Heart right ventricle (tissue), 16 donors: ENCODE measurements around the gene PRR7. TPM values are rescaled to one million over a fixed set of nuclear protein-coding genes. Genes with fewer than 3 reads are reported as not detected.

ENCODE experiments used
- ATAC-seq, 8 donors: fragments of 200-7000 bp; cut with Tn5 transposase; one replicate each; pipeline ENCODE4 v1.9.1; 2020; ENCODE audit warnings: mild to moderate bottlenecking in 8 of 8, moderate library complexity in 8 of 8, moderate number of reproducible peaks in 1 of 8
- DNase-seq, 2 donors: peaks; one replicate each; pipeline ENCODE4 v3.0.0-alpha.2; 2020
- H3K27ac ChIP-seq, 10 donors: fragments of 200-600 bp; sonication (generic) in 2 of 10; one replicate each; pipeline versions ENCODE4 v1.5.0 to v1.8.0; 2020 to 2022; ENCODE audit warnings: mild to moderate bottlenecking in 3 of 10
- H3K27me3 ChIP-seq, 7 donors: fragments of 200-600 bp; one replicate each; pipeline ENCODE4 v1.8.0; 2021 to 2022; ENCODE audit warnings: mild to moderate bottlenecking in 2 of 7
- H3K36me3 ChIP-seq, 9 donors: fragments of 200-600 bp; sonication (generic) in 1 of 9; one replicate each; pipeline versions ENCODE4 v1.5.0 to v1.8.0; 2020 to 2022; ENCODE audit warnings: mild to moderate bottlenecking in 2 of 9
- H3K4me1 ChIP-seq, 9 donors: fragments of 200-600 bp; sonication (generic) in 1 of 9; one replicate each; pipeline versions ENCODE4 v1.5.0 to v1.8.0; 2020 to 2022; ENCODE audit warnings: mild to moderate bottlenecking in 4 of 9
- H3K4me3 ChIP-seq, 10 donors: fragments of 200-600 bp; sonication (generic) in 2 of 10; one replicate each; pipeline versions ENCODE4 v1.5.0 to v1.8.0; 2020 to 2022; ENCODE audit warnings: mild to moderate bottlenecking in 7 of 10, moderate library complexity in 2 of 10
- H3K9me3 ChIP-seq, 11 donors: fragments of 200-600 bp in 10 of 11; sonication (generic) in 2 of 11; one replicate each; pipeline versions ENCODE4 v1.5.0 to v1.8.0; 2013 to 2022; ENCODE audit warnings: mild to moderate bottlenecking in 2 of 11, control low read depth in 1 of 11, moderate library complexity in 1 of 11
- WGBS, 2 donors: extraction: QIAGEN DNeasy Blood & Tissue Kit; methylation state at CpG; one replicate each; pipeline ENCODE4 v1.1.7; 2013; ENCODE audit warnings: inconsistent platforms in 1 of 2; 5-methylcytosine and 5-hydroxymethylcytosine counted together
- intact Hi-C, 10 donors: fragments of 100-400 bp; cut with DNase I; formaldehyde crosslinking; loops; one replicate each; pipeline versions ENCODE4 v1.11.1 to v1.14.2; 2022
- polyA plus RNA-seq, 2 donors: library from polyadenylated mRNA; stranded (reverse); fragments of 200-250 nt; gene quantifications; one replicate each; pipeline ENCODE4 v1.2.3, GENCODE V29; 2013
- total RNA-seq, 10 donors: library from RNA; stranded (reverse); fragmentation: NEBNext Ultra II Directional in 3 of 10; extraction: Animal tissue kit (Norgen Biotek cat#: 25700) in 3 of 10; gene quantifications; one replicate each; pipeline versions ENCODE4 v1.2.1 to v1.2.4, GENCODE V29; 2021 to 2023
- TF ChIP-seq, protein P1 (sequence below), 9 donors: fragments of 200-600 bp; sonication (generic) in 2 of 9; IDR thresholded peaks; one replicate each; pipeline versions ENCODE4 v1.5.0 to v1.8.0; 2021 to 2022; ENCODE audit warnings: antibody characterized with exemption in 9 of 9, mild to moderate bottlenecking in 5 of 9, moderate library complexity in 1 of 9
- donor health status: Arrhythmogenic right ventricular cardiomyopathy.
- donor health status: ischemic (EF 13 %, LVEDD 7.1; RV severe dilation, severe dysfunction).
- donor health status: healthy with polysubstance abuse.
- donor health status: DM: no; HTN: yes; CAD: no.
- donor health status: DM: no; HTN: no; CAD: no.
- donor health status: ischemic (EF 25% LVEDD 6.9; RV normal size, moderate dysfunction).
- donor health status: ischemic (EF 25% LVEDD 5.7; RV mildly dilated, moderate dysfunction).
- donor health status: healthy.
- donor health status: DM: yes; HTN: yes; CAD: no.
- donor health status: Ischemic cardiomyopathy.
- donor health status: ischemic (EF 35%, LVEDD 5.7; RV mildly dilated, moderate dysfunction).
- donor health status: nonischemic (EF 11% LVEDD 7.7; RV severe dilation, severe dysfunction).
- donor health status: DM: yes; HTN: yes; CAD: no.
- donor health status: PGD.
- donor health status: ischemic (EF 29% LVEDD 5.4; RV normal size, mild dysfunction).
- donor health status: nonischemic (EF 23%, LVEDD 6.1; RV moderate dilation, normal function).

The PRR7 gene
- total and polyA plus RNA-seq, 12 donors: 0.97 to 2.9 (median 2.0) TPM

GRCh38 chr5:177503351-177504085, 56.9 kb downstream of the PRR7 start:
- TF ChIP-seq, protein P1, sequence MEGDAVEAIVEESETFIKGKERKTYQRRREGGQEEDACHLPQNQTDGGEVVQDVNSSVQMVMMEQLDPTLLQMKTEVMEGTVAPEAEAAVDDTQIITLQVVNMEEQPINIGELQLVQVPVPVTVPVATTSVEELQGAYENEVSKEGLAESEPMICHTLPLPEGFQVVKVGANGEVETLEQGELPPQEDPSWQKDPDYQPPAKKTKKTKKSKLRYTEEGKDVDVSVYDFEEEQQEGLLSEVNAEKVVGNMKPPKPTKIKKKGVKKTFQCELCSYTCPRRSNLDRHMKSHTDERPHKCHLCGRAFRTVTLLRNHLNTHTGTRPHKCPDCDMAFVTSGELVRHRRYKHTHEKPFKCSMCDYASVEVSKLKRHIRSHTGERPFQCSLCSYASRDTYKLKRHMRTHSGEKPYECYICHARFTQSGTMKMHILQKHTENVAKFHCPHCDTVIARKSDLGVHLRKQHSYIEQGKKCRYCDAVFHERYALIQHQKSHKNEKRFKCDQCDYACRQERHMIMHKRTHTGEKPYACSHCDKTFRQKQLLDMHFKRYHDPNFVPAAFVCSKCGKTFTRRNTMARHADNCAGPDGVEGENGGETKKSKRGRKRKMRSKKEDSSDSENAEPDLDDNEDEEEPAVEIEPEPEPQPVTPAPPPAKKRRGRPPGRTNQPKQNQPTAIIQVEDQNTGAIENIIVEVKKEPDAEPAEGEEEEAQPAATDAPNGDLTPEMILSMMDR (IDR thresholded peaks at IDR 0.05): no peak
- DNase-seq: peak in 1 of 2 donors; percentile 13
- peaks cover 0 to 39% (median 16%) of the 10 kb centered on the region in 9 donors for H3K4me1 ChIP-seq
- WGBS, 2 donors: 91 to 93% methylated on average over 24 of the region's 24 CpGs
- no peak overlapping the region for H3K27ac ChIP-seq
- peaks cover 0 to 48% (median 0%) of the 10 kb centered on the region in 9 donors for H3K36me3 ChIP-seq
- H3K4me3 ChIP-seq: no peak overlapping the region
- no peaks in the 10 kb centered on the region for H3K27me3 ChIP-seq
- ATAC-seq: no peak
- no peaks in the 10 kb centered on the region for H3K9me3 ChIP-seq
- intact Hi-C loops: loop anchor here in 5 of 10 donors (2.0 to 10.0 kb wide), 6 partner anchors 46 to 189 kb away; partner anchors contain the start of gene MXD3 (in 1 of the 5)

DNA sequence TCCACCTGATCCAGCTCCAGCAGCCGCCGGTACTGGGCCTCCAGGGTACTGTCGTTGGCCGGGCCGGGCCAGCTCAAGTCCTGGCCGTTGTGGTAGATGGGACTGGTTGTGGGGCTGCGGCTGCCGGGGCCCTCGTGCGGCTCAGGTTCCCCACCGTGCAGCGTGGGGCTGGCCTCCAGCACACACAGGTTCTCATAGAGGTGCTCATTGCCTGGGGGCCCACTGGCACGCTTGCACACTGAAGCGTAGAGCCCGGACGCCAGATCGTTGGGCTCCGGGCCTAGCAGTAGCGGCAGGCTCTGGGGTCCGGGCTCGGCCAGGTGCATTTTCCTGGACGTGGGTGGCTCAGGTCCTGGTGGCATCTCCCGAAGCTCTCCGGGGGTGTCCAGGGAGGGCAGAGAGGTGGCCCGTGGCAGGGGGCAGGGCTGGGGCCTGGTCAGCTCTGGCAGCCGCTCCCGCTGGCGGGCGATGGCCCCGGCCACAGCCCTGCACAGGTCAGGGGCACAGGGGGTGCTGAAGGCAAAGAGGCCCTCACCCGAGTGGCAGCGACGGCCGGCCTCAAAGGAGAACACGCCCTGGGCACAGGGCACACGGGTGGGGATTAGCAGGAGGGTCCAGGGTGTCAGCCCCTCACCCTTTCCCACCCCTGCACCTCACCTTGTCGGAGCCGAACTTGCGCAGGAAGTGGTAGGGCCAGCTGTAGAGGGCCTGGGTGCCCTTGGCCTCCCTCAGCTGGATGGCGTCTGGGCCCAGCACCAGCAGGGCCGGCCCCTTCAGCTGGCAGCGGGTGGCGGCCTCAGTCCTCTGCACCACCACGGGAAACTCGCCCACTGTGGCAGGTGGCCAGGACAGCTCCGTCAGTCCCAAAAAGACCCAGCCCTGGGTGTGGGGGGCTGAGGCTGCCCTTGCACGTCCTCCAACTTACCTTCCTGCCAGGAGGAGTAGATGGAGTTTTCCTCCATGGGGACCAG, 57.8 kb downstream of the PRR7 start:
- H3K27me3 ChIP-seq: no peaks in the 10 kb centered on the region
- no peak overlapping the region for H3K27ac ChIP-seq
- TF ChIP-seq, protein P1 (IDR thresholded peaks at IDR 0.05): no peak
- no peak for ATAC-seq
- intact Hi-C loops: loop anchor here in 4 of 10 donors (5.0 to 10.0 kb wide), 5 partner anchors 47 to 190 kb away; partner anchors contain the start of gene MXD3 (in 1 of the 4)
- DNase-seq: peak in 1 of 2 donors; percentile 10
- H3K36me3 ChIP-seq: peaks cover 0 to 48% (median 0%) of the 10 kb centered on the region in 9 donors
- H3K4me3 ChIP-seq: no peak overlapping the region
- H3K4me1 ChIP-seq: peaks cover 0 to 38% (median 13%) of the 10 kb centered on the region in 9 donors
- WGBS, 2 donors: 93 to 94% methylated on average over 47 of the region's 47 CpGs
- H3K9me3 ChIP-seq: no peaks in the 10 kb centered on the region

GRCh38 chr5:177505075-177505474, 58.5 kb downstream of the PRR7 start:
- ATAC-seq (no peak), DNase-seq (no peak)
- intact Hi-C loops: loop anchor here in 1 of 10 donors (10.0 kb wide), 1 partner anchor 190 kb away; the partner anchor contains the start of gene MXD3
- TF ChIP-seq, protein P1 (IDR thresholded peaks at IDR 0.05): no peak
- no peaks in the 10 kb centered on the region for H3K27me3 ChIP-seq
- WGBS, 2 donors: 95% methylated on average over 4 of the region's 4 CpGs
- H3K4me1 ChIP-seq: peaks cover 0 to 44% (median 13%) of the 10 kb centered on the region in 9 donors
- H3K9me3 ChIP-seq: no peaks in the 10 kb centered on the region
- H3K27ac ChIP-seq: no peak overlapping the region
- H3K4me3 ChIP-seq: no peak overlapping the region
- peaks cover 0 to 49% (median 0%) of the 10 kb centered on the region in 9 donors for H3K36me3 ChIP-seq

Other genes with a start within 250 kb of the PRR7 start
- gene RAB24, start 143.1 kb upstream of the PRR7 start, total RNA-seq: 10 to 100 TPM; 14.7 to 22.1 (median 19.3) TPM
- gene RAB24, start 143.1 kb upstream of the PRR7 start, polyA plus RNA-seq: 10 to 100 TPM; 31.7 to 39.4 TPM
- 10 to 100 TPM; 32.3 to 69.8 (median 36.2) TPM for gene PRELID1, start 143.0 kb upstream of the PRR7 start, total RNA-seq
- 100 to 1,000 TPM in 1 of 2 donors, 10 to 100 TPM in 1; 53.9 to 166 TPM for gene PRELID1, start 143.0 kb upstream of the PRR7 start, polyA plus RNA-seq
- gene MXD3, start 134.9 kb upstream of the PRR7 start, total RNA-seq: 1 to 10 TPM; 1.2 to 6.4 (median 2.4) TPM
- gene MXD3, start 134.9 kb upstream of the PRR7 start, polyA plus RNA-seq: 1 to 10 TPM; 2.3 to 7.1 TPM
- 100 to 1,000 TPM in 1 of 10 donors, 10 to 100 TPM in 9; 46.3 to 111 (median 56.3) TPM for gene LMAN2, start 95.1 kb upstream of the PRR7 start, total RNA-seq
- 100 to 1,000 TPM in 1 of 2 donors, 10 to 100 TPM in 1; 47.4 to 215 TPM for gene LMAN2, start 95.1 kb upstream of the PRR7 start, polyA plus RNA-seq
- gene RGS14, start 88.9 kb upstream of the PRR7 start, total RNA-seq: 1 to 10 TPM; 2.2 to 9.6 (median 4.5) TPM
- 1 to 10 TPM; 2.6 to 3.9 TPM for gene RGS14, start 88.9 kb upstream of the PRR7 start, polyA plus RNA-seq
- gene SLC34A1, start 62.4 kb upstream of the PRR7 start, total RNA-seq: under 1 TPM in 1 of 10 donors, not detected in 9; 0.12 TPM
- gene SLC34A1, start 62.4 kb upstream of the PRR7 start, polyA plus RNA-seq: not detected
- not detected for gene PFN3, start 46.2 kb upstream of the PRR7 start, total RNA-seq
- not detected for gene PFN3, start 46.2 kb upstream of the PRR7 start, polyA plus RNA-seq
- gene F12, start 37.2 kb upstream of the PRR7 start, total RNA-seq: under 1 TPM in 1 of 10 donors, not detected in 9; 0.25 TPM
- gene F12, start 37.2 kb upstream of the PRR7 start, polyA plus RNA-seq: under 1 TPM; 0.28 to 0.37 TPM
- gene GRK6, start 20.1 kb upstream of the PRR7 start, total RNA-seq: 10 to 100 TPM; 11.8 to 21.2 (median 15.2) TPM
- gene GRK6, start 20.1 kb upstream of the PRR7 start, polyA plus RNA-seq: 10 to 100 TPM in 1 of 2 donors, 1 to 10 TPM in 1; 6.7 to 22.9 TPM
- gene DBN1, start 26.8 kb downstream of the PRR7 start, total RNA-seq: 10 to 100 TPM; 13.1 to 52.9 (median 19.1) TPM
- 10 to 100 TPM; 19.2 to 31.5 TPM for gene DBN1, start 26.8 kb downstream of the PRR7 start, polyA plus RNA-seq
- 10 to 100 TPM; 32.5 to 70.6 (median 51.0) TPM for gene PDLIM7, start 50.8 kb downstream of the PRR7 start, total RNA-seq
- gene PDLIM7, start 50.8 kb downstream of the PRR7 start, polyA plus RNA-seq: 100 to 1,000 TPM; 129 to 131 TPM
- 10 to 100 TPM in 1 of 10 donors, 1 to 10 TPM in 7, under 1 TPM in 2; 0.74 to 11.4 (median 1.9) TPM for gene DOK3, start 63.0 kb downstream of the PRR7 start, total RNA-seq
- 1 to 10 TPM; 2.4 to 4.0 TPM for gene DOK3, start 63.0 kb downstream of the PRR7 start, polyA plus RNA-seq
- gene DDX41, start 70.1 kb downstream of the PRR7 start, total RNA-seq: 10 to 100 TPM; 19.7 to 53.2 (median 27.2) TPM
- gene DDX41, start 70.1 kb downstream of the PRR7 start, polyA plus RNA-seq: 10 to 100 TPM; 45.2 to 55.7 TPM
- 10 to 100 TPM; 14.1 to 34.4 (median 20.1) TPM for gene FAM193B, start 107.7 kb downstream of the PRR7 start, total RNA-seq
- 100 to 1,000 TPM in 1 of 2 donors, 10 to 100 TPM in 1; 28.0 to 201 TPM for gene FAM193B, start 107.7 kb downstream of the PRR7 start, polyA plus RNA-seq
- gene TMED9, start 145.4 kb downstream of the PRR7 start, total RNA-seq: 100 to 1,000 TPM in 2 of 10 donors, 10 to 100 TPM in 8; 58.1 to 140 (median 69.5) TPM
- gene TMED9, start 145.4 kb downstream of the PRR7 start, polyA plus RNA-seq: 100 to 1,000 TPM in 1 of 2 donors, 10 to 100 TPM in 1; 48.3 to 310 TPM
- gene B4GALT7, start 153.3 kb downstream of the PRR7 start, total RNA-seq: 10 to 100 TPM in 9 of 10 donors, 1 to 10 TPM in 1; 9.8 to 17.4 (median 15.0) TPM
- gene B4GALT7, start 153.3 kb downstream of the PRR7 start, polyA plus RNA-seq: 10 to 100 TPM; 20.4 to 29.7 TPM